K562 treated with DMSO at 1 percent for 24 hours (cell line): ENCODE results near the gene AEN. TPM values are rescaled to one million over a fixed set of nuclear protein-coding genes. Genes with fewer than 3 reads are reported as not detected.

Source experiments
- total RNA-seq: library from RNA; unstranded; fragments of 300-600 nt; gene quantifications from 2 replicates; pipeline ENCODE4 v1.2.3, GENCODE V29; 2022; ENCODE audit warnings: low read depth; ENCODE audit not compliant: insufficient read depth

The AEN gene
- total RNA-seq = 9.8 and 10.6 TPM in 2 replicates

GRCh38 chr15:88620995-88621772, at the start of gene AEN:
TSS of gene AEN (plus strand) at chr15:88621340. CDS start at chr15:88626210, 4,870 bp downstream.

GRCh38 chr15:88638626-88639372, 17.7 kb downstream of the AEN start, which contains the start of gene ISG20:
TSS of gene ISG20 (plus strand) at chr15:88639016. CDS start at chr15:88639367, 351 bp downstream.

Other genes with a start within 250 kb of the AEN start
- 25.3 and 27.1 TPM in 2 replicates for gene MRPL46, start 154.0 kb upstream of the AEN start, total RNA-seq
- 61.6 and 65.1 TPM in 2 replicates for gene MRPS11, start 153.6 kb upstream of the AEN start, total RNA-seq
- 6.4 TPM in 2 replicates for gene DET1, start 74.7 kb upstream of the AEN start, total RNA-seq
- 5.4 and 8.4 TPM in 2 replicates for gene ISG20, start 17.7 kb downstream of the AEN start, total RNA-seq
- not detected in 2 replicates for gene ACAN, start 182.1 kb downstream of the AEN start, total RNA-seq